Activated CD4-positive, alpha-beta T cell treated with anti-CD3 and anti-CD28 coated beads, Interleukin-2, amount 50 U/mL, for 48 hours (primary cell): Measurements from ENCODE around the gene DDX1.
"Not testable (repeated sequence)": the region's sequence is repeated elsewhere in the genome, so short reads cannot be mapped to it uniquely, and the experiment has no call there.

Experiments used
- DNase-seq, 2 experiments: peaks; one replicate each; pipeline ENCODE4 v3.0.0-alpha.2; 2020

The DDX1 gene

GRCh38 chr2:15591692-15592463, at the start of gene DDX1:
DDX1 (plus strand) TSS chr2:15591868; CDS start chr2:15591934, 66 bp downstream.
- DNase-seq = peak; percentile 83 to 88

- not testable (repeated sequence) for DNase-seq
Observed at GRCh38 chr2:15542269-15542668, 49.4 kb upstream of the DDX1 start.

GRCh38 chr2:15543053-15543452, 48.6 kb upstream of the DDX1 start:
- DNase-seq = no peak

- DNase-seq = no peak
Observed at GRCh38 chr2:15543541-15543940, 48.1 kb upstream of the DDX1 start.

GRCh38 chr2:15544227-15544626, 47.4 kb upstream of the DDX1 start:
- no peak for DNase-seq

GRCh38 chr2:15546297-15547098, 45.2 kb upstream of the DDX1 start:
- no peak for DNase-seq

GRCh38 chr2:15547115-15547876, 44.4 kb upstream of the DDX1 start:
- no peak for DNase-seq

GRCh38 chr2:15548974-15549373, 42.7 kb upstream of the DDX1 start:
- DNase-seq = no peak

- DNase-seq = no peak
Observed at GRCh38 chr2:15553519-15553918, 38.1 kb upstream of the DDX1 start.

GRCh38 chr2:15553951-15554350, 37.7 kb upstream of the DDX1 start:
- no peak for DNase-seq

- DNase-seq = no peak
Observed at GRCh38 chr2:15554525-15555218, 37.0 kb upstream of the DDX1 start.

- no peak for DNase-seq
Observed at GRCh38 chr2:15555760-15556193, 35.9 kb upstream of the DDX1 start.

- no peak for DNase-seq
Observed at GRCh38 chr2:15556311-15556930, 35.2 kb upstream of the DDX1 start.

GRCh38 chr2:15557887-15558311, 33.8 kb upstream of the DDX1 start:
- no peak for DNase-seq

- DNase-seq = no peak
Observed at GRCh38 chr2:15559379-15560139, 32.1 kb upstream of the DDX1 start.

- DNase-seq = peak in 1 of 2 experiments; percentile 19
Observed at GRCh38 chr2:15560140-15560987, 31.3 kb upstream of the DDX1 start.

- peak; percentile 78 to 86 for DNase-seq
Observed at GRCh38 chr2:15560988-15561573, 30.6 kb upstream of the DDX1 start, which contains the start of gene NBAS. NBAS (minus strand) TSS chr2:15561334; CDS start chr2:15561304, 30 bp downstream.

GRCh38 chr2:15561574-15562344, 29.9 kb upstream of the DDX1 start:
- peak; percentile 21 to 39 for DNase-seq
